Activated CD4-positive, alpha-beta T cell treated with anti-CD3 and anti-CD28 coated beads, Interleukin-2, Interleukin-4, amounts not matched to agents 100 ng/mL and 50 ng/mL, durations not matched to agents 16 hours and 8 hours (primary cell): ENCODE data around the gene DCAF11.

Experiments used
- DNase-seq: peaks from one replicate; pipeline ENCODE4 v3.0.0-alpha.2; 2020; ENCODE audit warnings: low spot score

DCAF11 gene

DNA sequence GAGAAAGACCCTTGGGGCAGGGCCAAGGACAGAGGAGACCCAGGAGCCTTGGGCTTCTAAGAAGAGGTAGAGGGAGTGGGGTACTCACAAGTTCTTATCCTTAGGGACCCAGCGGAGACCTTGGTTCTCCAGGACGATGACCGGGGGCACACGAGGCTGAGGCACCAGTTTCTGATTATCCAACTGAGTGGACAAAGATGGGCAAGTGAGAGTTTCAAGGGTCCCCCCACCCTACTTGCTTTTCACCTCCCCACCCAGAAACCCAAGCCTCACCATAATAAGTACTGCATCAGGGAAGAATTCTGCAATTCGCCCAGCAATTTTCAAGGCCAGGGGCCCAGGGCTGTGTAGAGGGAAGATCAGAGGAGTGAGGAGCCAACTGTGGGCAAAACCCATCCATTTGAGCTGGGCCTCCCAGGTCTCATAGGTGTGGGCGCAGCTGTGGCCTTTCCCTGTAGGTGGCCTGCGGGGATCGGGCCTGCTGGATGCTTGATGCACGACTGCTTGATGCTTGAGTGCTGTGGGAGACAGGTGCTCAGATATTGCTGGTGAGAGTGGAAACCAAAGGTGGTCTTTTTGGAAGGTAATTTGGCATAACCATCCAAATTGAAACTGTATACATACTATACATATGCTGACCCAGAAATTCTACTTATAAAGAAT is 24.8 kb downstream of the DCAF11 start:
- DNase-seq = no peak

DNA sequence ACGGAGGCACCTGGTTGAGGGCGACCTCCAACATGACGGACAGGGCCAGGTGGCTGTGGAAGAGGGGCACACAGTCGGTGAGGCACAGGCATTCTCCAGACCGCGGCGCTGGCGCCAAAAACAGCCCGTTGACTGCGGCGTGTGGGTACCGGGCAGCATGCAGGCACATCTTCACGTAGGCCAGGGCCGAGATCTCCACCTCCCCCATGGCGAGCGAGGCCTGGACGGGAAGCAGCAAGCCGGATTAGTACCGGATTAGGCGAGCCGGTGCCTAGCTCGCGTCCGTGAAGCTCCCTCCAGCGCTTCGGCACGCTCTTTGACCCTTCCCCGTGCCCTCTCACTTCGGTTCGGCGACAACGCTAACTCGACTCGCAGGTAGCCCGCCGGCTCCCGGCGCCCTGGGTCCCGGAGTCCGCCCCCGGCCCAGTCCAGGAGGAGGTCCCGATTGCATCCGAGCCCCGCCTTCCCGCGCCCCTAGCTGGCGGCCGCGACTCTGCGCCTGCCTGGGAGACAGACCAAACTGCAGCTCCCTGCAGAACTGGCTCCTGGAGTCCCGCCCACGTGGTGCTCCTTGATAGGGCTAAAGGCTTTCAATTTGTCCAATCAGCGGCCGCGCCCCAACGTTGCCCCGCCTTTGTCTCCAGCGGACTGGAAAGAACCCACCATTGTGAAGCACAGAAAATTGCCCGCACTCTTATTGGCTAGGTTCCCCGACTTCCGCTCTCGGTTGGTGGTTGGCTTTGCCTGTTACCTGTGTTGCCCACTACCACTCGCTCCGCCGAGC is 26.7 kb downstream of the DCAF11 start, which contains the start of gene EMC9:
Gene EMC9 (minus strand): TSS at position 495 of the 784 bp plus-strand sequence. CDS start 287 bp downstream, at position 208.
- DNase-seq = peak; percentile 100

DNA sequence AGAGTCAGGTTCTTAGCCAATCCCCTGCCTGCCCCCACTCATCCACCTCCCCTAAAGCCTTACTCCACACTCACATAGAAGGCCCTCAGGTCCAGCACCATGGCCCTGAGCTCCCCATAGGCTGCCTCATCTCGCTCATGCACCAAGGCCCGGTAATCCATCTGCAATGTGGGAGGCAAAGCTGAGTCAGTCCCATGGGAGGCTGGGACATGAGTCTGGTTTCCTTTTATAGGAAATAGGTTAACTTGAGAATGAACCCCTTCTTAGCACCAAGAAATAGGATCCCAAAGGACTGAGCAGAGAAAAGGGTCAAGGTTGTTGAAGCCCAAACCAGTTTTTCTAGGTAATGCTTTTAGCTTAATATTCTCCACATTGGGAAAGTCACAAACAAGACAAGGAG is 28.9 kb downstream of the DCAF11 start:
- DNase-seq = no peak

DNA sequence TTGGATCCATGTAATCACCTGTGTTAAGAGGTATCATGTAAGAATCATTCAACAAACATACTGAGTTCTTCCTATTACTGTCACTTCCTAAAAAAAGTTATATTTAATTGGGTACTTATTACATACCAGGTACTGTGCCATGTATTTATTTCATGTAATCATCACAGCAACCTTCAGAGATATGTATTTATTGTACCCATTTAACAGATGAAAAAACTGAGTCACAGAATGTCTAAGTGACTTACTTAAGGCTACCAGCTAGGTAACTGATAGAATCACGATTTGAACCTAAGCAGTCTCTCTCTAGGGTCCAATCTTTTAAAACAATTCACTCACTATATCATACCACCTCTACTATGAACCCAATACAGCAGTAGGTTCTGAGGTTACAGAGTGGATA is 29.9 kb downstream of the DCAF11 start:
- DNase-seq = no peak

DNA sequence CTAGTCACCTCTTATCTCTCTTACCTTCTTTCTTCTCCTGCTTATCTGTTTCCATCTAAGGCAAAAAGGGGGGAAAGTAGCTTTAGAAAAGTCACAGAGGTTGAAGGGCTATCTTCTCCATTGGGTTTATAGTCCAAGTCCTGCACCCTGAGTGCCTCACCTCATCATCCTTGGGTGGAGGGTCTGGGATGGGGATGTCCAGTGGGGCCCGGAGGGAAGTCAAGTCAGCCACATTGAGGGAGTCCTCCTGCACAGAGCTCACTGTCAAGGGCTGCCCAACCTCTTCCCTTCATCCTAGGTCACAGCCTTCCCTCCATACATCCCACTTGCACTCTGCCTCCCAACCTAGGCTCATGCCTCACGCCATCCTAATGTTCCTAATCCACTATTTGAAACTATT is 30.6 kb downstream of the DCAF11 start:
- no peak for DNase-seq

DNA sequence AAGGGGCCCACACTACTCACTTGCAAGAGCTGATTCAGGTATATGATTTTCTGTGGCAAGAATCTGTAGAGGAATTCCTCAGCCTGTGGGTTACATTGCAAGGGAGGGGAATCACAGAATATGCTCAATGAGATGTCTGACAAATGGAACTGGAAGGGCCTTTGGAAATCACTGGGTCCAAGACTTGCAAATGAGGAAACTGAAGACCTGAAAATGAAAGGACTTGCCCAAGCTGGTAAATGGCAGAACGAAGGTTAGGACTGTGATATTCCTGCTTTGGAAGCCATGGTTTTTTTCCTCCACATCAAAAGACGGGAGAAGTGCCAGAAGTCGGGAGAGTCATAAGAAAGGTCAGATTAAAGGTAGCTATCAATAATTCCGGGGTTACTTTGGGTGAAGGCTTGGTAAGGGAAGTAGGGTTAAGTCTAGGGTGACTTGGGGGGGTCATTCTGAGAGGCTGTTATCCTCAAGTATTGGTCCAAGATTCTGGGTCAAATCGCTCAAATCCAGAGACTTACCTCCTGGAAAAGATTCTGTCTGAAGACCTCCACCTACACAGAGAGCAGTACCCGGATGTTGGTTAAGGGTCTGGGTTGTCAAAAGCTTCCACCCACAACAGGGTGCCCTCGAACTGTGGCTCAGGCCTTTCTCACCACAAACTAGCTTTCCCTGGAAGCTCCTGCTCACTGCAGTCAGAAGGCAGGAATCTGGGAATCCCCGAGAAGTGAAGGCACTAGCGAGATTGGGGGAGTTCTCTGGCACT is 31.3 kb downstream of the DCAF11 start:
- DNase-seq = no peak

DNA sequence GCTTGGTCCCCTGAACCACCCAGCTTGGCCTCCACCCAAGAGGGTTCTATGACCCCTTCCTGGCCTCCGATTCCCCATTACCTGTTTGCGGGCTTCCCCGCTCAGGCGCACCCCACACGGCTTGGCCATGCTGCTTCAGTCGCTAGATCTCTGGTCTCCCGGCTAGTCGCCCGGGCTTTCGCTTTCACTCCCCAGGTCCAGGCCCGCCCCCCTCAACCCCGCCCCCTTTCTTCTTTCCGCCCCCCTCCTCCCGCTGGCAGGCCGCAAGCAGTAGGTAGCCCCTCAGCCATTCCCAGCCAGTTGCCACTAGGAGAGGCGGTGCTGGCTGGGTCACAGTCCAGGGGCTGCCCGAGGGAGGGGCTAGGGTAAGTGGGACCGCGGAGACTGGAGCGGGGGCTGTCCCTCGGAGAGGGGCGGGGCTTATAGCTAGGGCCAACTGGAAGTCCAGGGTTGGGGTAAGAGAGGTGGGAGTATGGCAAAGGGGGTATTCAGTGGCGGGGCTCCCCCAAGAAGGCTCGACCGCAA is 31.9 kb downstream of the DCAF11 start, which contains the start of gene PSME2:
Gene PSME2 (minus strand): TSS at position 158 of the 525 bp plus-strand sequence. CDS start 29 bp downstream, at position 129.
- DNase-seq = peak; percentile 96

DNA sequence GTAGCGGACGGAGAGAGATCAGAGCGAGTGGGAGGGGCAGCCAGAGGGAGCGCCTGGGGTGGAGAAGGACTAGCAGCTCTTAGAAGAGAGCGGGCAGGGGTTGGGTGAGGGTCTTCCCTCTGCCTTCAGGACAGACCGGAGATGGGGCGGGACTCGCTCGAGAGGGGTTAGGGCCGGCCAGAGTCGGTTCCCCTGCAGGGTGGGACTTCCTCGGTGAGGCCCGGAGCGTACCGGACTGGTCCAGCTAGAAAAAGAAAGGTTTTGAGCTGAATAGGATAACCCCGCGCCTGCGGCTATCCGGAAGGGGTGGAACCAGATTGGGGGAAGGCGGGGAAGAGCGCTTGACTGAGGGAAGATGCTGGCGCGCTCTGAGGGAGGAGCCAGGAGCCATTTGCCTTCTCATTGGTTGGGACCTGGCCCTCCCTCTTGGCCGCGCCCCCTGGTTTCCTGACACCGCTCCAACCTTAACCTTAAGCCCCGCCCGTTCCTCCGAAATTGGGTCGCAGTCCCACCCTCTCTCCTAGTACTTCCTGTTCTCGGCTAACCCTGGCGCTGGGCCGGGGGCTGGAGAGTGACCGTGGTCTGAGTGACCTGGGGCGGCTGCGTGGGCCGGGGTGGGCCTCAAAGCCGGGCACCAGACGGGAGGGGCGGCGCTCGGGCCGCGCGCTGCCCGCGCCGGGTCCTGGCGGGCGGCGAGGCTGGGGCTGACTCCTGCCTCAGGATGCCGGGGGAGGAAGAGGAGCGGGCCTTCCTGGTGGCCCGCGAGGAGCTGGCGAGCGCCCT is 32.6 kb downstream of the DCAF11 start, which contains the start of gene RNF31:
Gene RNF31 (plus strand): TSS at position 521 of the 783 bp plus-strand sequence. CDS start 201 bp downstream, at position 722.
- DNase-seq = peak; percentile 99

DNA sequence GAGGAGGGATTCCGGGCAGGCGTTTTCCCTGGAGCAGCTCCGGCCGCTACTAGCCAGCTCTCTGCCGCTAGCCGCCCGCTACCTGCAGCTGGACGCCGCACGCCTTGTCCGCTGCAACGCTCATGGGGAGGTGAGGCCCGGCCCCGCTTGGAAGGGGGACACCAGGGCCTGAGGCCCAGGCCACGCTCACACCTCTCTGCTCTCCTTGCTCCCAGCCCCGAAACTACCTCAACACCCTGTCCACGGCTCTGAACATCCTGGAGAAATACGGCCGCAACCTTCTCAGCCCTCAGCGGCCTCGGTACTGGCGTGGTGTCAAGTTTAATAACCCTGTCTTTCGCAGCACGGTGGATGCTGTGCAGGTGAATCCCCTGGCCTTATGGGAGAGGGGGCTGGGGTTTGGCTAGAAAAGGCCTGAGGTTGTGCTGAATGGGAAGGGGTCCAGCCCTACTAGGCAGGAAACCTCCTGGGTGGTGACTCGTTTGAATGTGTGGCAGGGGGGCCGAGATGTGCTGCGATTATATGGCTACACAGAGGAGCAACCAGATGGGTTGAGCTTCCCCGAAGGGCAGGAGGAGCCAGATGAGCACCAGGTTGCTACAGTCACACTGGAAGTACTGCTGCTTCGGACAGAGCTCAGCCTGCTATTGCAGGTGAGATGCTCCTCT is 33.3 kb downstream of the DCAF11 start:
- no peak for DNase-seq

DNA sequence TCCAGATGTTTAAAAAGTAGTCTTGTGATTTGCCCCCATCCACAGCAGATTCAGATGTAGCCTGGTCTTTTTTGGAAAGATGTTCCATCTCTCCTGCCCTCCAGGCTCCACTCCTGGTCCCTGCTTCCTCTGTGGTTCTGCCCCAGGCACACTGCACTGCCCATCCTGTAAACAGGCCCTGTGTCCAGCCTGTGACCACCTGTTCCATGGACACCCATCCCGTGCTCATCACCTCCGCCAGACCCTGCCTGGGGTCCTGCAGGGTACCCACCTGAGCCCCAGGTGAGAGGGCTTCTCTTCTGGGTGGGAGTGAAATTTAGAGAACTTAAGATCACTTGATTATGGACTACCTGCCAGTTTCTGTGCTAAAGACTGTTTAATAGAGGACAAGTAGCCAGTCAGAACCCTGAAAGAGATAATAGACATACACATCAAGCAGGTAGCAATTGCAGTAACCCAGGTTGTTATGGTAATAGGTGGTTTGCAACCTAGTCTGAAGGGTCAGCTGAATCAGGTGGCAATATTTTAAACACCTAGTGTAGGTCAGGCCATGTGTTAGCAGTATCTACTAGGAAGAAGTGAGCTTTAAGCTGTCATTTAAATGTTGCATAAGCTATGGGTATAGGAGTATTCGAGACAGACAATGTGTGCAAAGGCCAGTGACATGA is 34.9 kb downstream of the DCAF11 start:
- no peak for DNase-seq

DNA sequence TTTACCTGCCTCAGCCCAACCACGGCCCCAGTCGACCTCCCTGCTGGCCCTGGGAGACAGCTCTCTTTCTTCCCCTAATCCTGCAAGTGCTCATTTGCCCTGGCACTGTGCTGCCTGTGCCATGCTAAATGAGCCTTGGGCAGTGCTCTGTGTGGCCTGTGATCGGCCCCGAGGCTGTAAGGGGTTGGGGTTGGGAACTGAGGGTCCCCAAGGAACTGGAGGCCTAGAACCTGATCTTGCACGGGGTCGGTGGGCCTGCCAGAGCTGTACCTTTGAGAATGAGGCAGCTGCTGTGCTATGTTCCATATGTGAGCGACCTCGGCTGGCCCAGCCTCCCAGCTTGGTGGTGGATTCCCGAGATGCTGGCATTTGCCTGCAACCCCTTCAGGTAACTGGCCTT is 35.5 kb downstream of the DCAF11 start:
- DNase-seq = no peak

DNA sequence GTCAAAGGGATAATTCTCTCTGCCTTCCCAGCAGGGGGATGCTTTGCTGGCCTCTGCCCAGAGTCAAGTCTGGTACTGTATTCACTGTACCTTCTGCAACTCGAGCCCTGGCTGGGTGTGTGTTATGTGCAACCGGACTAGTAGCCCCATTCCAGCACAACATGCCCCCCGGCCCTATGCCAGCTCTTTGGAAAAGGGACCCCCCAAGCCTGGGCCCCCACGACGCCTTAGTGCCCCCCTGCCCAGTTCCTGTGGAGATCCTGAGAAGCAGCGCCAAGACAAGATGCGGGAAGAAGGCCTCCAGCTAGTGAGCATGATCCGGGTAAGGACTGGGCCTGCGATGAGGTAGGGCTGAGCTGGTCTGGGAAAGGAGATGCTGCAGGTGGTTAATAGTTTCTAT is 36.0 kb downstream of the DCAF11 start:
- no peak for DNase-seq

DNA sequence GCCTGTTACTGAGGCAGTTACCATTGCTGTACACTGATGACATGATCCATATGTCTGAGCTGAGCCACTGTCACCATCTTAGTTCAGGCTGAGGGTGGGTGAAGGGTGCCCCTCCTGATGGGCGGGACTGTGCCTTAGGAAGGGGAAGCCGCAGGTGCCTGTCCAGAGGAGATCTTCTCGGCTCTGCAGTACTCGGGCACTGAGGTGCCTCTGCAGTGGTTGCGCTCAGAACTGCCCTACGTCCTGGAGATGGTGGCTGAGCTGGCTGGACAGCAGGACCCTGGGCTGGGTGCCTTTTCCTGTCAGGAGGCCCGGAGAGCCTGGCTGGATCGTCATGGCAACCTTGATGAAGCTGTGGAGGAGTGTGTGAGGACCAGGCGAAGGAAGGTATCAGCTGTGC is 36.4 kb downstream of the DCAF11 start:
- no peak for DNase-seq

DNA sequence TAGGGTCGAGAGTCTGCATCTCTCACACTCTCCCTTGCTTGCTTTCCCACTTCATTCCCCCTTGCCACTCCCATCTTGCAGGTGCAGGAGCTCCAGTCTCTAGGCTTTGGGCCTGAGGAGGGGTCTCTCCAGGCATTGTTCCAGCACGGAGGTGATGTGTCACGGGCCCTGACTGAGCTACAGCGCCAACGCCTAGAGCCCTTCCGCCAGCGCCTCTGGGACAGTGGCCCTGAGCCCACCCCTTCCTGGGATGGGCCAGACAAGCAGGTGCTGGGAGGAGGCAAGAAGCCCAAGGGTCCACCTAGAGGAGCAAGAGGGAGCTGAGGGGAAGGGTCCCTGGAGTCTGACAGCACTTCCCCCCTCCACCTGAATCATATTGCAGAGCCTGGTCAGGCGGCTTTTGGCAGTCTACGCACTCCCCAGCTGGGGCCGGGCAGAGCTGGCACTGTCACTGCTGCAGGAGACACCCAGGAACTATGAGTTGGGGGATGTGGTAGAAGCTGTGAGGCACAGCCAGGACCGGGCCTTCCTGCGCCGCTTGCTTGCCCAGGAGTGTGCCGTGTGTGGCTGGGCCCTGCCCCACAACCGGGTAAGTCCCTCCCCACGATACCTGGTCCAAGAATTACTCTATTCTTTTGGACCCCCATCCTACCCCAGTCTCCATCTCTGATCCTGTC is 37.0 kb downstream of the DCAF11 start:
- no peak for DNase-seq

DNA sequence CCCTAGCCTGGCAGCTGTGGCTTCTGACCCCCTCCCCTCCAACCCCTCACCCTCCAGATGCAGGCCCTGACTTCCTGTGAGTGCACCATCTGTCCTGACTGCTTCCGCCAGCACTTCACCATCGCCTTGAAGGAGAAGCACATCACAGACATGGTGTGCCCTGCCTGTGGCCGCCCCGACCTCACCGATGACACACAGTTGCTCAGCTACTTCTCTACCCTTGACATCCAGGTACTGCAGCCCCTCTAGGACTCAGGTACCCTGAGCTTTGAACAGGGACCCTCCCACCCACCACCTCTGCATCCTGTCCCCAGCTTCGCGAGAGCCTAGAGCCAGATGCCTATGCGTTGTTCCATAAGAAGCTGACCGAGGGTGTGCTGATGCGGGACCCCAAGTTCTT is 40.5 kb downstream of the DCAF11 start:
- no peak for DNase-seq

DNA sequence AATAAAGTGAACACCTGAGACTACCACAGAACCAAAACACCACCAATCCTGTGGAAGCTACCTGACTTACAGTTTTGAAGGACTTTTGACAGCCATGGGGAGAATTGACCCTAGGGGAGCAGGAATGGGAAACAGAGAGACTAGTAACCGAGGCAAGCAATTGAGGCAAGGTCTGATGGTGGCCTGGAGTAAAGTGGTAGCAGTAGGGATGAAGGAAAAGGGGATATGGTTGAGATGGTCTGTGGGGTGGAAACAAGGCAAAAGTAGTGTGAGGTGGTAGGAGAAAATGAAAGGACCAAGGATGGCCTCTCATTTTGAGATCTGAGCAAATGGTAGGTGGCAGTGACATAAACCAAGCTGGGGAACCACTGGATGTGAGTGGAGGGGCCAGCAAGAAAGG is 42.3 kb downstream of the DCAF11 start:
- DNase-seq = no peak

DNA sequence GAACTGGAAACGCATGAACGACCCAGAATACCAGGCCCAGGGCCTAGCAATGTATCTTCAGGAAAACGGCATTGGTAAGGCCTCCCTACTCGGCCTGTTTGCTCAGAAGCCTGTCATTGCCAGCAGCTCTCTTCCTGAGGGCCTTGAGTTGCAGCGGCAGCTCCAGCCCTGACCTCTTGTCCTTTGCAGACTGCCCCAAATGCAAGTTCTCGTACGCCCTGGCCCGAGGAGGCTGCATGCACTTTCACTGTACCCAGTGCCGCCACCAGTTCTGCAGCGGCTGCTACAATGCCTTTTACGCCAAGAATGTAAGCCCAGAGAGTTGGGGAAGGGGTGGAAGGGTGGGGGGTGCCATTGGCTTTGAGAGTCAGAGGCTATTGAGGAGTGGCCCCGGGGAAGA is 42.8 kb downstream of the DCAF11 start:
- no peak for DNase-seq

DNA sequence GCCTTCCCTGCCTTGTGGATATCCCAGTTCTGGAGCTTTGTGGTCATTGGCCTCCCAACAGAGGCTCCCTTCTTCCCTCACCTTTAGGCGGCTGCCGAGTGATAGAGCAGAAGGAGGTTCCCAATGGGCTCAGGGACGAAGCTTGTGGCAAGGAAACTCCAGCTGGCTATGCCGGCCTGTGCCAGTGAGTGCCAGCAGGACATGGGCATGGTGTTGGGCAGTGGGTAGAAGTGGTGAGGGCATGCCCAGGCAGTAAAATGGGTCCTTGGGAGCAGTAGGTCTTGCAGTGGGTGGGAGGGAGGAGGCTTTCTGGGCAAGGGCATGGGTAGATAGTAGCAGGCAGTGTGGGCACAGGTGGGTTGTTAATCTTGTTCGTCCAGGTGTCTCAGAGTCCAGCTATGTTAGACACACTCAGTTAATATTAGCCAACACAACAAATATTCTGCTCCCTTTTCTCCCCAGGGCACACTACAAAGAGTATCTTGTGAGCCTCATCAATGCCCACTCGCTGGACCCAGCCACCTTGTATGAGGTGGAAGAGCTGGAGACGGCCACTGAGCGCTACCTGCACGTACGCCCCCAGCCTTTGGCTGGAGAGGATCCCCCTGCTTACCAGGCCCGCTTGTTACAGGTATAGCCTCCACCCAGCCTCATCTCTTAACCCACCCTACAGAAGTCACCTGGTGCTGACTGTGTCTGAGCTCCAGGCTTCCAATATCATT is 45.4 kb downstream of the DCAF11 start:
- no peak for DNase-seq

DNA sequence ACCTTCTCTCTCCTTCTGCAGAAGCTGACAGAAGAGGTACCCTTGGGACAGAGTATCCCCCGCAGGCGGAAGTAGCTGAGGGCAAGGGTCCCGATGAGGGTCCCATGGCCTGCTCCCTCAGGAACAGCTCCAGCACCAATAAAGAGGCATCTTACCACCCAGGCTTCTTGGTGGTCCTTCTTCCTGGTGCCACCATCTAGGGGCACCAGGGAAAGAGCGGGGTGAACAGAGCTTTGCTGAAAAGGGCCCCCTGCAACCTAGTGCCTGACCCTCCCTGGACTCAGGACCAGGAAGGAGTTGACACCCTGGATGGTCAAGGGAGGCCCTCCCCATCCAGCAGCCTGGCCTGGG is 45.9 kb downstream of the DCAF11 start:
- no peak for DNase-seq
